SK-N-MC (cell line): ENCODE data around the gene VSTM2B.

Experiments used
- EZH2 ChIP-seq: fragments of 200-600 bp; sonication (generic); IDR thresholded peaks from one replicate; pipeline ENCODE4 v1.6.1; 2017; ENCODE audit warnings: antibody characterized with exemption
- FOXP2 ChIP-seq: optimal IDR thresholded peaks from 2 replicates; pipeline ENCODE3; 2011; ENCODE audit warnings: mild to moderate bottlenecking, moderate library complexity; ENCODE audit not compliant: insufficient read depth; ENCODE audit errors: extremely low read length, control extremely low read depth
- POLR2AphosphoS5 ChIP-seq: IDR thresholded peaks from 2 replicates; pipeline ENCODE4 v1.6.1; 2012; ENCODE audit warnings: mild to moderate bottlenecking, low read depth, low read length, borderline replicate concordance

- TF ChIP-seq POLR2AphosphoS5 (no peak), EZH2 (no peak), FOXP2 (no peak)
Measured at GRCh38 chr19:29574510-29574909, 48.7 kb downstream of the VSTM2B start.
